ENCODE results near the gene B3GNT5.

GRCh38 chr3:183255348-183255730 lies 2.3 kb downstream of the B3GNT5 start:
- TF ChIP-seq, protein P1, sequence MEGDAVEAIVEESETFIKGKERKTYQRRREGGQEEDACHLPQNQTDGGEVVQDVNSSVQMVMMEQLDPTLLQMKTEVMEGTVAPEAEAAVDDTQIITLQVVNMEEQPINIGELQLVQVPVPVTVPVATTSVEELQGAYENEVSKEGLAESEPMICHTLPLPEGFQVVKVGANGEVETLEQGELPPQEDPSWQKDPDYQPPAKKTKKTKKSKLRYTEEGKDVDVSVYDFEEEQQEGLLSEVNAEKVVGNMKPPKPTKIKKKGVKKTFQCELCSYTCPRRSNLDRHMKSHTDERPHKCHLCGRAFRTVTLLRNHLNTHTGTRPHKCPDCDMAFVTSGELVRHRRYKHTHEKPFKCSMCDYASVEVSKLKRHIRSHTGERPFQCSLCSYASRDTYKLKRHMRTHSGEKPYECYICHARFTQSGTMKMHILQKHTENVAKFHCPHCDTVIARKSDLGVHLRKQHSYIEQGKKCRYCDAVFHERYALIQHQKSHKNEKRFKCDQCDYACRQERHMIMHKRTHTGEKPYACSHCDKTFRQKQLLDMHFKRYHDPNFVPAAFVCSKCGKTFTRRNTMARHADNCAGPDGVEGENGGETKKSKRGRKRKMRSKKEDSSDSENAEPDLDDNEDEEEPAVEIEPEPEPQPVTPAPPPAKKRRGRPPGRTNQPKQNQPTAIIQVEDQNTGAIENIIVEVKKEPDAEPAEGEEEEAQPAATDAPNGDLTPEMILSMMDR (IDR thresholded peaks at IDR 0.05) = no peak
- no peak for TF ChIP-seq POLR2A (IDR thresholded peaks at IDR 0.05)

Measured in adrenal gland (tissue), 5 donors.